Upper lobe of right lung (tissue), 1 donor: ENCODE data around the gene TANC1. TPM values are rescaled to one million over a fixed set of nuclear protein-coding genes. Genes with fewer than 3 reads are reported as not detected.

ENCODE experiments used
- ATAC-seq: fragments of 200-7000 bp; cut with Tn5 transposase; one replicate; pipeline ENCODE4 v1.9.1; 2020; ENCODE audit warnings: mild to moderate bottlenecking, moderate library complexity
- DNase-seq: peaks from one replicate; pipeline ENCODE4 v3.0.0-alpha.2; 2020
- H3K27ac ChIP-seq: fragments of 200-600 bp; one replicate; pipeline ENCODE4 v1.8.0; 2022
- H3K27me3 ChIP-seq: fragments of 200-600 bp; one replicate; pipeline ENCODE4 v1.8.0; 2022; ENCODE audit warnings: mild to moderate bottlenecking
- H3K36me3 ChIP-seq: fragments of 200-600 bp; one replicate; pipeline ENCODE4 v1.8.0; 2022
- H3K4me1 ChIP-seq: fragments of 200-600 bp; one replicate; pipeline ENCODE4 v1.8.0; 2022
- H3K4me3 ChIP-seq: fragments of 200-600 bp; one replicate; pipeline ENCODE4 v1.8.0; 2022; ENCODE audit warnings: mild to moderate bottlenecking
- H3K9me3 ChIP-seq: fragments of 200-600 bp; one replicate; pipeline ENCODE4 v1.8.0; 2022
- CTCF ChIP-seq: fragments of 200-600 bp; IDR thresholded peaks from one replicate; pipeline ENCODE4 v1.8.0; 2022; ENCODE audit warnings: antibody characterized with exemption
- intact Hi-C: fragments of 100-400 bp; cut with DNase I; formaldehyde crosslinking; loops from one replicate; pipeline ENCODE4 v1.11.0; 2022
- total RNA-seq: library from RNA; stranded (reverse); fragmentation: NEBNext Ultra II Directional; extraction: Animal tissue kit (Norgen Biotek cat#: 25700); gene quantifications from one replicate; pipeline ENCODE4 v1.2.1, GENCODE V29; 2021
- donor health status: DM: no; HTN: yes; CAD: no; lungs with severe emphysema.

Gene TANC1
- total RNA-seq, 1 donor from 2014 or later, result 60.4 TPM

GRCh38 chr2:159042115-159042850, 73.8 kb downstream of the TANC1 start:
- Histone ChIP-seq H3K4me3 (no peak overlapping the region), H3K27me3 (no peaks in the 10 kb centered on the region), H3K27ac (no peak overlapping the region), H3K36me3 (no peaks in the 10 kb centered on the region), H3K9me3 (no peaks in the 10 kb centered on the region), H3K4me1 (peaks cover 44% of the 10 kb centered on the region)
- intact Hi-C loops, result no loop called here
- TF ChIP-seq CTCF, result no peak
- DNase-seq (no peak), ATAC-seq (peak; percentile 39)

GRCh38 chr2:159043710-159044109, 75.3 kb downstream of the TANC1 start:
- Histone ChIP-seq H3K4me1 (peaks cover 44% of the 10 kb centered on the region), H3K27me3 (no peaks in the 10 kb centered on the region), H3K4me3 (no peak overlapping the region), H3K9me3 (no peaks in the 10 kb centered on the region), H3K36me3 (no peaks in the 10 kb centered on the region), H3K27ac (no peak overlapping the region)
- DNase-seq (no peak), ATAC-seq (no peak)
- no peak for TF ChIP-seq CTCF
- intact Hi-C loops, result no loop called here

- Histone ChIP-seq H3K27me3 (no peaks in the 10 kb centered on the region), H3K27ac (peak overlapping the region; percentile 52), H3K36me3 (no peaks in the 10 kb centered on the region), H3K9me3 (no peaks in the 10 kb centered on the region), H3K4me1 (peaks cover 44% of the 10 kb centered on the region), H3K4me3 (no peak overlapping the region)
- TF ChIP-seq CTCF, result no peak
- intact Hi-C loops, result no loop called here
- DNase-seq (no peak), ATAC-seq (peak; percentile 82)
Measured at GRCh38 chr2:159044804-159045286, 76.4 kb downstream of the TANC1 start.

- H3K4me3 ChIP-seq, result no peak overlapping the region
- DNase-seq, result no peak
- H3K4me1 ChIP-seq, result peaks cover 44% of the 10 kb centered on the region
Measured at GRCh38 chr2:159045545-159046454, 77.4 kb downstream of the TANC1 start.

GRCh38 chr2:159046966-159047365, 78.5 kb downstream of the TANC1 start:
- DNase-seq, result no peak
- Histone ChIP-seq H3K4me3 (no peak overlapping the region), H3K27me3 (no peaks in the 10 kb centered on the region), H3K27ac (peak overlapping the region; percentile 53), H3K9me3 (no peaks in the 10 kb centered on the region), H3K4me1 (peaks cover 44% of the 10 kb centered on the region), H3K36me3 (no peaks in the 10 kb centered on the region)
- TF ChIP-seq CTCF, result no peak
- intact Hi-C loops, result no loop called here
- no peak for ATAC-seq

More at GRCh38 chr2:159045545-159046454, 77.4 kb downstream of the TANC1 start:
- Histone ChIP-seq H3K9me3 (no peaks in the 10 kb centered on the region), H3K27ac (no peak overlapping the region), H3K27me3 (no peaks in the 10 kb centered on the region), H3K36me3 (no peaks in the 10 kb centered on the region)
- no peak for TF ChIP-seq CTCF
- intact Hi-C loops, result no loop called here
- no peak for ATAC-seq
